ENCODE measurements around the gene CTDSPL2.

Gene CTDSPL2

GRCh38 chr15:44574734-44575133, 147.3 kb downstream of the CTDSPL2 start:
- peaks cover 4% of the 10 kb centered on the region for H3K4me1 ChIP-seq
- no peaks in the 10 kb centered on the region for H3K36me3 ChIP-seq (ENCODE audit: control insufficient read depth, insufficient read depth, low read length)
- H2AFZ ChIP-seq: no peak overlapping the region
- H3K9me3 ChIP-seq (ENCODE audit: control insufficient read depth, low read length): no peaks in the 10 kb centered on the region
- H3K4me3 ChIP-seq (ENCODE audit: low read depth, low read length): no peak overlapping the region
- H3K79me2 ChIP-seq: no peaks in the 10 kb centered on the region
- no peak for TF ChIP-seq CTCF (IDR thresholded peaks at IDR 0.05)
- no peak overlapping the region for H3K9ac ChIP-seq
- peak overlapping the region; percentile 51 for H3K4me2 ChIP-seq (ENCODE audit: low read length)
- no peaks in the 10 kb centered on the region for H3K27me3 ChIP-seq (ENCODE audit: control insufficient read depth, insufficient read depth, low read length)
- H3K27ac ChIP-seq: no peak overlapping the region
